Fibroblast of the aortic adventitia (primary cell): ENCODE measurements around the gene TSHZ2. TPM values are rescaled to one million over a fixed set of nuclear protein-coding genes. Genes with fewer than 3 reads are reported as not detected.
"Not testable (repeated sequence)": the region's sequence is repeated elsewhere in the genome, so short reads cannot be mapped to it uniquely, and the experiment has no call there.

Experiments used
- DNase-seq: peaks from one replicate; pipeline ENCODE4 v3.0.0-alpha.2; 2010; ENCODE audit warnings: low read depth
- H3K4me3 ChIP-seq: 2 replicates; pipeline ENCODE4 v1.5.1; 2011; ENCODE audit warnings: low read depth, mild to moderate bottlenecking, control low read depth, low read length, moderate library complexity
- CTCF ChIP-seq: IDR thresholded peaks from 2 replicates; pipeline ENCODE4 v1.5.1; 2011; ENCODE audit warnings: mild to moderate bottlenecking, low read length, control low read depth, inconsistent platforms; ENCODE audit not compliant: insufficient read depth
- total RNA-seq: library from RNA; depleted of rRNA; stranded (reverse); fragments of >200 nt; gene quantifications from 2 replicates; pipeline ENCODE4 v1.2.3, GENCODE V29; 2012; ENCODE audit warnings: low replicate concordance

TSHZ2 gene
- total RNA-seq, 1 donor: 6.9 TPM

GRCh38 chr20:53428996-53429395 is 456.8 kb downstream of the TSHZ2 start:
- no peak for DNase-seq
- TF ChIP-seq CTCF: no peak
- H3K4me3 ChIP-seq: no peak overlapping the region

- DNase-seq: no peak
- TF ChIP-seq CTCF: no peak
- no peak overlapping the region for H3K4me3 ChIP-seq
These were observed 462.5 kb downstream of the TSHZ2 start for GRCh38 chr20:53434662-53435061.

GRCh38 chr20:53436927-53437326 is 464.8 kb downstream of the TSHZ2 start:
- not testable (repeated sequence) for H3K4me3 ChIP-seq, DNase-seq

- H3K4me3 ChIP-seq: no peak overlapping the region
- no peak for DNase-seq
- no peak for TF ChIP-seq CTCF
These were observed 466.2 kb downstream of the TSHZ2 start for GRCh38 chr20:53438368-53438767.

- no peak for TF ChIP-seq CTCF
- no peak for DNase-seq
- no peak overlapping the region for H3K4me3 ChIP-seq
These were observed 466.9 kb downstream of the TSHZ2 start for GRCh38 chr20:53439046-53439445.

GRCh38 chr20:53439616-53440015 is 467.5 kb downstream of the TSHZ2 start:
- TF ChIP-seq CTCF: no peak
- no peak overlapping the region for H3K4me3 ChIP-seq
- DNase-seq: no peak

- TF ChIP-seq CTCF: no peak
- no peak overlapping the region for H3K4me3 ChIP-seq
- no peak for DNase-seq
These were observed 472.4 kb downstream of the TSHZ2 start for GRCh38 chr20:53444401-53445149.
